GM21447 (cell line): Measurements from ENCODE around the gene PFKP.

Source experiments
- ATAC-seq: cut with Tn5 transposase; IDR thresholded peaks from one replicate; pipeline ENCODE4 v1.9.1; 2021; ENCODE audit not compliant: unreplicated experiment

PFKP gene

GRCh38 chr10:3180355-3181025, 113.1 kb downstream of the PFKP start:
- ATAC-seq = no peak

- ATAC-seq = no peak
Measured at GRCh38 chr10:3185386-3185785, 118.0 kb downstream of the PFKP start.

GRCh38 chr10:3186368-3186767, 119.0 kb downstream of the PFKP start:
- ATAC-seq = no peak
